HepG2 (cell line): ENCODE results near the gene HOXC5. TPM values are rescaled to one million over a fixed set of nuclear protein-coding genes. Genes with fewer than 3 reads are reported as not detected.

Experiments
- CCDC6 ChIP-seq: sonication (generic); formaldehyde crosslinking; IDR thresholded peaks from 2 replicates; pipeline ENCODE4 v1.8.1; 2022; ENCODE audit warnings: mild to moderate bottlenecking, missing genetic modification reagents, moderate library complexity
- ETV5 ChIP-seq: IDR thresholded peaks from 2 replicates; pipeline ENCODE4 v1.6.1; 2018; ENCODE audit warnings: missing biosample characterization, missing genetic modification reagents, inconsistent platforms, borderline replicate concordance
- HNRNPK ChIP-seq: fragments of 200-400 bp; formaldehyde crosslinking; IDR thresholded peaks from 2 replicates; pipeline ENCODE4 v1.6.1; 2018; ENCODE audit warnings: low read length, low read depth, moderate library complexity, mild to moderate bottlenecking; ENCODE audit not compliant: poor library complexity, severe bottlenecking
- IKZF4 ChIP-seq: sonication (generic); formaldehyde crosslinking; IDR thresholded peaks from 2 replicates; pipeline ENCODE4 v1.5.1; 2020; ENCODE audit warnings: borderline replicate concordance, mild to moderate bottlenecking, low read depth, missing genetic modification reagents; ENCODE audit errors: not compliant biosample characterization
- KAT2B ChIP-seq: fragments of 150-350 bp; IDR thresholded peaks from 2 replicates; pipeline ENCODE4 v1.6.1; 2014; ENCODE audit warnings: low read depth, low read length, borderline replicate concordance
- NCOA2 ChIP-seq: sonication (generic); formaldehyde crosslinking; IDR thresholded peaks from 2 replicates; pipeline ENCODE4 v1.8.0; 2022; ENCODE audit warnings: inconsistent platforms
- SIX4 ChIP-seq: sonication (generic); formaldehyde crosslinking; IDR thresholded peaks from 2 replicates; pipeline ENCODE4 v1.4.0; 2020; ENCODE audit warnings: missing genetic modification reagents
- ZNF205 ChIP-seq: IDR thresholded peaks from 2 replicates; pipeline ENCODE4 v1.6.1; 2018; ENCODE audit warnings: missing biosample characterization, missing genetic modification reagents
- ZNF569 ChIP-seq: sonication (generic); formaldehyde crosslinking; IDR thresholded peaks from 2 replicates; pipeline ENCODE4 v1.5.0; 2020; ENCODE audit warnings: mild to moderate bottlenecking, missing genetic modification reagents, moderate library complexity, borderline replicate concordance
- ZNF790 ChIP-seq: sonication (generic); formaldehyde crosslinking; IDR thresholded peaks from 2 replicates; pipeline ENCODE4 v1.8.0; 2022; ENCODE audit warnings: missing genetic modification reagents, mild to moderate bottlenecking, borderline replicate concordance
- polyA plus RNA-seq, 8 experiments: library from polyadenylated mRNA; depleted of rRNA in 3 of 8; stranded (reverse) in 7 of 8; unstranded in 1 of 8; fragments of >200 nt; fragmentation: Illumina TruSeq in 4 of 8; extraction: Trizol in 4 of 8; gene quantifications; 2 replicates each; pipeline versions ENCODE4 v1.2.1 to v1.2.3, GENCODE V29; 2011 to 2016; ENCODE audit warnings: low read depth in 4 of 8, missing spikeins in 1 of 8, mixed read lengths in 1 of 8; ENCODE audit not compliant: insufficient read depth in 1 of 8
- total RNA-seq, 5 experiments: library from RNA; depleted of rRNA; stranded (reverse); fragments of >200 nt; fragmentation: Illumina TruSeq; extraction: Trizol; gene quantifications; 2 replicates each; pipeline ENCODE4 v1.2.3, GENCODE V29; 2016; ENCODE audit warnings: low read depth in 1 of 5
- TF ChIP-seq, protein P1 (sequence below): IDR thresholded peaks from 2 replicates; pipeline ENCODE4 v1.4.0; 2020; ENCODE audit warnings: mild to moderate bottlenecking, missing genetic modification reagents
- TF ChIP-seq, protein P2 (sequence below): IDR thresholded peaks from 2 replicates; pipeline ENCODE4 v1.6.1; 2018; ENCODE audit warnings: missing genetic modification reagents
- TF ChIP-seq, protein P3 (sequence below): sonication (generic); formaldehyde crosslinking; IDR thresholded peaks from 2 replicates; pipeline ENCODE4 v1.4.0; 2020; ENCODE audit warnings: mild to moderate bottlenecking, missing genetic modification reagents
- TF ChIP-seq, protein P4 (sequence below), 2 experiments: sonication (generic) in 1 of 2; formaldehyde crosslinking in 1 of 2; IDR thresholded peaks; 2 replicates each; pipeline versions ENCODE4 v1.5.1 to v1.6.1; 2011 to 2020; ENCODE audit warnings: borderline replicate concordance in 1 of 2, low read depth in 1 of 2, low read length in 1 of 2, mild to moderate bottlenecking in 1 of 2, missing genetic modification reagents in 1 of 2, moderate library complexity in 1 of 2
- TF ChIP-seq, protein P5 (sequence below): IDR thresholded peaks from 2 replicates; pipeline ENCODE4 v1.6.1; 2016; ENCODE audit warnings: control low read depth

The HOXC5 gene
- total and polyA plus RNA-seq, 2 of the 13 experiments (the other 11 are each of a cell fraction or from before 2014, with no cell fraction given) = not detected

DNA sequence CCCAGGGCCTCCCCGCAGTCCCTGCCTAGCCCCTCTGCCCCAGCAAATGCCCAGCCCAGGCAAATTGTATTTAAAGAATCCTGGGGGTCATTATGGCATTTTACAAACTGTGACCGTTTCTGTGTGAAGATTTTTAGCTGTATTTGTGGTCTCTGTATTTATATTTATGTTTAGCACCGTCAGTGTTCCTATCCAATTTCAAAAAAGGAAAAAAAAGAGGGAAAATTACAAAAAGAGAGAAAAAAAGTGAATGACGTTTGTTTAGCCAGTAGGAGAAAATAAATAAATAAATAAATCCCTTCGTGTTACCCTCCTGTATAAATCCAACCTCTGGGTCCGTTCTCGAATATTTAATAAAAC lies 2.4 kb upstream of the HOXC5 start (continued):
- TF ChIP-seq, protein P1, sequence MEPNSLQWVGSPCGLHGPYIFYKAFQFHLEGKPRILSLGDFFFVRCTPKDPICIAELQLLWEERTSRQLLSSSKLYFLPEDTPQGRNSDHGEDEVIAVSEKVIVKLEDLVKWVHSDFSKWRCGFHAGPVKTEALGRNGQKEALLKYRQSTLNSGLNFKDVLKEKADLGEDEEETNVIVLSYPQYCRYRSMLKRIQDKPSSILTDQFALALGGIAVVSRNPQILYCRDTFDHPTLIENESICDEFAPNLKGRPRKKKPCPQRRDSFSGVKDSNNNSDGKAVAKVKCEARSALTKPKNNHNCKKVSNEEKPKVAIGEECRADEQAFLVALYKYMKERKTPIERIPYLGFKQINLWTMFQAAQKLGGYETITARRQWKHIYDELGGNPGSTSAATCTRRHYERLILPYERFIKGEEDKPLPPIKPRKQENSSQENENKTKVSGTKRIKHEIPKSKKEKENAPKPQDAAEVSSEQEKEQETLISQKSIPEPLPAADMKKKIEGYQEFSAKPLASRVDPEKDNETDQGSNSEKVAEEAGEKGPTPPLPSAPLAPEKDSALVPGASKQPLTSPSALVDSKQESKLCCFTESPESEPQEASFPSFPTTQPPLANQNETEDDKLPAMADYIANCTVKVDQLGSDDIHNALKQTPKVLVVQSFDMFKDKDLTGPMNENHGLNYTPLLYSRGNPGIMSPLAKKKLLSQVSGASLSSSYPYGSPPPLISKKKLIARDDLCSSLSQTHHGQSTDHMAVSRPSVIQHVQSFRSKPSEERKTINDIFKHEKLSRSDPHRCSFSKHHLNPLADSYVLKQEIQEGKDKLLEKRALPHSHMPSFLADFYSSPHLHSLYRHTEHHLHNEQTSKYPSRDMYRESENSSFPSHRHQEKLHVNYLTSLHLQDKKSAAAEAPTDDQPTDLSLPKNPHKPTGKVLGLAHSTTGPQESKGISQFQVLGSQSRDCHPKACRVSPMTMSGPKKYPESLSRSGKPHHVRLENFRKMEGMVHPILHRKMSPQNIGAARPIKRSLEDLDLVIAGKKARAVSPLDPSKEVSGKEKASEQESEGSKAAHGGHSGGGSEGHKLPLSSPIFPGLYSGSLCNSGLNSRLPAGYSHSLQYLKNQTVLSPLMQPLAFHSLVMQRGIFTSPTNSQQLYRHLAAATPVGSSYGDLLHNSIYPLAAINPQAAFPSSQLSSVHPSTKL (CRISPR knock-in tag) = no peak
- TF ChIP-seq, protein P2, sequence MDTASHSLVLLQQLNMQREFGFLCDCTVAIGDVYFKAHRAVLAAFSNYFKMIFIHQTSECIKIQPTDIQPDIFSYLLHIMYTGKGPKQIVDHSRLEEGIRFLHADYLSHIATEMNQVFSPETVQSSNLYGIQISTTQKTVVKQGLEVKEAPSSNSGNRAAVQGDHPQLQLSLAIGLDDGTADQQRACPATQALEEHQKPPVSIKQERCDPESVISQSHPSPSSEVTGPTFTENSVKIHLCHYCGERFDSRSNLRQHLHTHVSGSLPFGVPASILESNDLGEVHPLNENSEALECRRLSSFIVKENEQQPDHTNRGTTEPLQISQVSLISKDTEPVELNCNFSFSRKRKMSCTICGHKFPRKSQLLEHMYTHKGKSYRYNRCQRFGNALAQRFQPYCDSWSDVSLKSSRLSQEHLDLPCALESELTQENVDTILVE (CRISPR knock-in tag) = no peak
- TF ChIP-seq SIX4 (CRISPR knock-in tag) (no peak), NCOA2 (CRISPR knock-in tag) (no peak), ZNF790 (CRISPR knock-in tag) (no peak), ZNF569 (no peak), CCDC6 (CRISPR knock-in tag) (no peak), HNRNPK (no peak), KAT2B (no peak), ZNF205 (no peak), ETV5 (CRISPR knock-in tag) (no peak), IKZF4 (CRISPR knock-in tag) (no peak)
- TF ChIP-seq, protein P3, sequence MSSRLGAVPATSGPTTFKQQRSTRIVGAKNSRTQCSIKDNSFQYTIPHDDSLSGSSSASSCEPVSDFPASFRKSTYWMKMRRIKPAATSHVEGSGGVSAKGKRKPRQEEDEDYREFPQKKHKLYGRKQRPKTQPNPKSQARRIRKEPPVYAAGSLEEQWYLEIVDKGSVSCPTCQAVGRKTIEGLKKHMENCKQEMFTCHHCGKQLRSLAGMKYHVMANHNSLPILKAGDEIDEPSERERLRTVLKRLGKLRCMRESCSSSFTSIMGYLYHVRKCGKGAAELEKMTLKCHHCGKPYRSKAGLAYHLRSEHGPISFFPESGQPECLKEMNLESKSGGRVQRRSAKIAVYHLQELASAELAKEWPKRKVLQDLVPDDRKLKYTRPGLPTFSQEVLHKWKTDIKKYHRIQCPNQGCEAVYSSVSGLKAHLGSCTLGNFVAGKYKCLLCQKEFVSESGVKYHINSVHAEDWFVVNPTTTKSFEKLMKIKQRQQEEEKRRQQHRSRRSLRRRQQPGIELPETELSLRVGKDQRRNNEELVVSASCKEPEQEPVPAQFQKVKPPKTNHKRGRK = no peak
- TF ChIP-seq, protein P4, sequence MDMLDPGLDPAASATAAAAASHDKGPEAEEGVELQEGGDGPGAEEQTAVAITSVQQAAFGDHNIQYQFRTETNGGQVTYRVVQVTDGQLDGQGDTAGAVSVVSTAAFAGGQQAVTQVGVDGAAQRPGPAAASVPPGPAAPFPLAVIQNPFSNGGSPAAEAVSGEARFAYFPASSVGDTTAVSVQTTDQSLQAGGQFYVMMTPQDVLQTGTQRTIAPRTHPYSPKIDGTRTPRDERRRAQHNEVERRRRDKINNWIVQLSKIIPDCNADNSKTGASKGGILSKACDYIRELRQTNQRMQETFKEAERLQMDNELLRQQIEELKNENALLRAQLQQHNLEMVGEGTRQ (IDR thresholded peaks at IDR 0.05; ENCODE audit: low read depth, low read length) = no peak
- TF ChIP-seq, protein P4 (CRISPR knock-in tag; IDR thresholded peaks at IDR 0.05; ENCODE audit: borderline replicate concordance) = no peak
- TF ChIP-seq, protein P5, sequence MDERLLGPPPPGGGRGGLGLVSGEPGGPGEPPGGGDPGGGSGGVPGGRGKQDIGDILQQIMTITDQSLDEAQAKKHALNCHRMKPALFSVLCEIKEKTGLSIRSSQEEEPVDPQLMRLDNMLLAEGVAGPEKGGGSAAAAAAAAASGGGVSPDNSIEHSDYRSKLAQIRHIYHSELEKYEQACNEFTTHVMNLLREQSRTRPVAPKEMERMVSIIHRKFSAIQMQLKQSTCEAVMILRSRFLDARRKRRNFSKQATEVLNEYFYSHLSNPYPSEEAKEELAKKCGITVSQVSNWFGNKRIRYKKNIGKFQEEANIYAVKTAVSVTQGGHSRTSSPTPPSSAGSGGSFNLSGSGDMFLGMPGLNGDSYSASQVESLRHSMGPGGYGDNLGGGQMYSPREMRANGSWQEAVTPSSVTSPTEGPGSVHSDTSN (CRISPR knock-in tag) = no peak
